Measurements from ENCODE around the gene NOX3.

DNA sequence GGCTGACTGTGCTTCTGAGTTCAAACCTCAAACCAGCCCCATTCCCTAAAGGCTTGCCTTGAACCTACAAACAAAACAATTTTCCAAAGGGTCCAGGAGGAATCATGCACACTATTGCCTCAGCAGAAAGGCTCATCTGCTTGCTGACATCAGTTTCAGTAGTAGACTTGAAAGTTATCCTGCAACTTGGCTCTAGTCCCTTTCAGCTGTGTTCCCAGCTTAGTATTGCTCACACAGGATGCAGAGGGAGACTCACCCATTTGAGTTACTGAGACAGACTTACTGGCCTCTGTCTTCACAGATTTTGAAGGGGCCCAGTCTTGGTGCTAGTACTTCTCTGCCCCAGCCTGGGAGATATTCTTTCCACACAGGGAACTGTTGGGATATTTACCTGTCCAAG, 102.8 kb downstream of the NOX3 start:
- TF ChIP-seq, protein P1, sequence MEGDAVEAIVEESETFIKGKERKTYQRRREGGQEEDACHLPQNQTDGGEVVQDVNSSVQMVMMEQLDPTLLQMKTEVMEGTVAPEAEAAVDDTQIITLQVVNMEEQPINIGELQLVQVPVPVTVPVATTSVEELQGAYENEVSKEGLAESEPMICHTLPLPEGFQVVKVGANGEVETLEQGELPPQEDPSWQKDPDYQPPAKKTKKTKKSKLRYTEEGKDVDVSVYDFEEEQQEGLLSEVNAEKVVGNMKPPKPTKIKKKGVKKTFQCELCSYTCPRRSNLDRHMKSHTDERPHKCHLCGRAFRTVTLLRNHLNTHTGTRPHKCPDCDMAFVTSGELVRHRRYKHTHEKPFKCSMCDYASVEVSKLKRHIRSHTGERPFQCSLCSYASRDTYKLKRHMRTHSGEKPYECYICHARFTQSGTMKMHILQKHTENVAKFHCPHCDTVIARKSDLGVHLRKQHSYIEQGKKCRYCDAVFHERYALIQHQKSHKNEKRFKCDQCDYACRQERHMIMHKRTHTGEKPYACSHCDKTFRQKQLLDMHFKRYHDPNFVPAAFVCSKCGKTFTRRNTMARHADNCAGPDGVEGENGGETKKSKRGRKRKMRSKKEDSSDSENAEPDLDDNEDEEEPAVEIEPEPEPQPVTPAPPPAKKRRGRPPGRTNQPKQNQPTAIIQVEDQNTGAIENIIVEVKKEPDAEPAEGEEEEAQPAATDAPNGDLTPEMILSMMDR (IDR thresholded peaks at IDR 0.05): no peak
- no peak for TF ChIP-seq POLR2A (IDR thresholded peaks at IDR 0.05)
